IPS DF 6.9 (cell line): Measurements from ENCODE around the gene GRIK4.

Source experiments
- DNase-seq: peaks from one replicate; pipeline ENCODE4 v3.0.0-alpha.2; 2013; ENCODE audit warnings: low read depth, low spot score
- H3K27ac ChIP-seq: one replicate; pipeline ENCODE4 v1.5.1; 2013; ENCODE audit warnings: low read length, control low read depth
- H3K27me3 ChIP-seq: 2 replicates; pipeline ENCODE4 v1.6.1; 2013; ENCODE audit warnings: mild to moderate bottlenecking, low read length; ENCODE audit not compliant: control insufficient read depth, insufficient read depth
- H3K36me3 ChIP-seq: 2 replicates; pipeline ENCODE4 v1.6.1; 2013; ENCODE audit warnings: low read length; ENCODE audit not compliant: control insufficient read depth, insufficient read depth
- H3K4me1 ChIP-seq: 2 replicates; pipeline ENCODE4 v1.6.1; 2013; ENCODE audit warnings: low read length; ENCODE audit not compliant: control insufficient read depth, insufficient read depth
- H3K4me3 ChIP-seq: 2 replicates; pipeline ENCODE4 v1.5.1; 2013; ENCODE audit warnings: mild to moderate bottlenecking, low read length
- H3K9me3 ChIP-seq: 2 replicates; pipeline ENCODE4 v1.6.1; 2013; ENCODE audit warnings: low read length, inconsistent platforms; ENCODE audit not compliant: control insufficient read depth, insufficient read depth
- WGBS: extraction: QIAGEN DNeasy Blood & Tissue Kit; methylation state at CpG from one replicate; pipeline ENCODE4 v1.1.7; 2013; ENCODE audit warnings: mixed read lengths, missing lambda C conversion rate; ENCODE audit not compliant: insufficient read length, insufficient coverage; 5-methylcytosine and 5-hydroxymethylcytosine counted together

GRIK4 gene

GRCh38 chr11:120832481-120833238 is 321.1 kb downstream of the GRIK4 start:
- Histone ChIP-seq H3K27ac (no peak overlapping the region), H3K27me3 (no peaks in the 10 kb centered on the region), H3K4me1 (no peaks in the 10 kb centered on the region), H3K4me3 (no peak overlapping the region), H3K9me3 (no peaks in the 10 kb centered on the region), H3K36me3 (no peaks in the 10 kb centered on the region)
- WGBS = no CpG with 5 or more reads among the region's 20 CpGs
- no peak for DNase-seq

- H3K27ac ChIP-seq = no peak overlapping the region
- WGBS = no CpG with 5 or more reads among the region's 13 CpGs
- no peaks in the 10 kb centered on the region for H3K4me1 ChIP-seq
- H3K4me3 ChIP-seq = no peak overlapping the region
- DNase-seq = no peak
- no peaks in the 10 kb centered on the region for H3K9me3 ChIP-seq
- no peaks in the 10 kb centered on the region for H3K27me3 ChIP-seq
- no peaks in the 10 kb centered on the region for H3K36me3 ChIP-seq
Observed at GRCh38 chr11:120834686-120835210, 323.2 kb downstream of the GRIK4 start.

- no peak for DNase-seq
- Histone ChIP-seq H3K9me3 (no peaks in the 10 kb centered on the region), H3K4me1 (no peaks in the 10 kb centered on the region), H3K27me3 (no peaks in the 10 kb centered on the region), H3K27ac (no peak overlapping the region), H3K36me3 (no peaks in the 10 kb centered on the region), H3K4me3 (no peak overlapping the region)
- WGBS = no CpG with 5 or more reads among the region's 11 CpGs
Observed at GRCh38 chr11:120835601-120836228, 324.2 kb downstream of the GRIK4 start.

- Histone ChIP-seq H3K4me3 (no peak overlapping the region), H3K27ac (no peak overlapping the region), H3K36me3 (no peaks in the 10 kb centered on the region), H3K27me3 (no peaks in the 10 kb centered on the region; the same call in 1 of the 2 replicates), H3K4me1 (no peaks in the 10 kb centered on the region), H3K9me3 (no peaks in the 10 kb centered on the region)
- WGBS = no CpG with 5 or more reads among the region's 4 CpGs
- DNase-seq = no peak
Observed at GRCh38 chr11:120837696-120838095, 326.1 kb downstream of the GRIK4 start.

- Histone ChIP-seq H3K4me1 (no peaks in the 10 kb centered on the region), H3K9me3 (no peaks in the 10 kb centered on the region), H3K4me3 (no peak overlapping the region), H3K27ac (no peak overlapping the region), H3K36me3 (no peaks in the 10 kb centered on the region), H3K27me3 (no peaks in the 10 kb centered on the region; the same call in 1 of the 2 replicates)
- DNase-seq = no peak
- no CpG with 5 or more reads among the region's 3 CpGs for WGBS
Observed at GRCh38 chr11:120839201-120839600, 327.7 kb downstream of the GRIK4 start.

- no peaks in the 10 kb centered on the region for H3K4me1 ChIP-seq
- DNase-seq = no peak
Observed at GRCh38 chr11:120839846-120840402, 328.4 kb downstream of the GRIK4 start.

GRCh38 chr11:120840661-120841060 is 329.1 kb downstream of the GRIK4 start:
- WGBS = no CpG with 5 or more reads among the region's 1 CpG
- no peaks in the 10 kb centered on the region for H3K36me3 ChIP-seq

More at GRCh38 chr11:120839846-120840402, 328.4 kb downstream of the GRIK4 start:
- Histone ChIP-seq H3K9me3 (no peaks in the 10 kb centered on the region; the same call in 1 of the 2 replicates), H3K4me3 (no peak overlapping the region), H3K27ac (no peak overlapping the region), H3K36me3 (no peaks in the 10 kb centered on the region), H3K27me3 (no peaks in the 10 kb centered on the region; the same call in 1 of the 2 replicates)
- no CpG with 5 or more reads among the region's 6 CpGs for WGBS

GRCh38 chr11:120841074-120841473 is 329.5 kb downstream of the GRIK4 start:
- Histone ChIP-seq H3K36me3 (no peaks in the 10 kb centered on the region), H3K9me3 (no peaks in the 10 kb centered on the region; the same call in 1 of the 2 replicates), H3K4me1 (no peaks in the 10 kb centered on the region), H3K4me3 (no peak overlapping the region), H3K27ac (no peak overlapping the region), H3K27me3 (no peaks in the 10 kb centered on the region; the same call in 1 of the 2 replicates)
- WGBS = no CpG with 5 or more reads among the region's 2 CpGs
- no peak for DNase-seq

More at GRCh38 chr11:120840661-120841060, 329.1 kb downstream of the GRIK4 start:
- no peaks in the 10 kb centered on the region; the same call in 1 of the 2 replicates for H3K9me3 ChIP-seq
- H3K4me3 ChIP-seq = no peak overlapping the region
- H3K27ac ChIP-seq = no peak overlapping the region
- no peak for DNase-seq
- H3K27me3 ChIP-seq = no peaks in the 10 kb centered on the region; the same call in 1 of the 2 replicates
- H3K4me1 ChIP-seq = no peaks in the 10 kb centered on the region

GRCh38 chr11:120842195-120842594 is 330.6 kb downstream of the GRIK4 start:
- Histone ChIP-seq H3K27ac (no peak overlapping the region), H3K9me3 (no peaks in the 10 kb centered on the region; the same call in 1 of the 2 replicates), H3K4me3 (no peak overlapping the region), H3K36me3 (no peaks in the 10 kb centered on the region), H3K4me1 (no peaks in the 10 kb centered on the region), H3K27me3 (no peaks in the 10 kb centered on the region; the same call in 1 of the 2 replicates)
- DNase-seq = no peak
- no CpG with 5 or more reads among the region's 1 CpG for WGBS

- Histone ChIP-seq H3K36me3 (no peaks in the 10 kb centered on the region), H3K27ac (no peak overlapping the region), H3K4me1 (no peaks in the 10 kb centered on the region), H3K27me3 (no peaks in the 10 kb centered on the region; the same call in 1 of the 2 replicates), H3K9me3 (no peaks in the 10 kb centered on the region), H3K4me3 (no peak overlapping the region)
- no peak for DNase-seq
- no CpG with 5 or more reads among the region's 3 CpGs for WGBS
Observed at GRCh38 chr11:120853435-120853834, 341.9 kb downstream of the GRIK4 start.
